GM21786 (cell line): Measurements from ENCODE around the gene HPCAL1.
A peak's percentile ranks its signal among the peaks of the same experiment; 100 is the strongest.
"Not testable (repeated sequence)": the region's sequence is repeated elsewhere in the genome, so short reads cannot be mapped to it uniquely, and the experiment has no call there.

ENCODE experiments used
- ATAC-seq: cut with Tn5 transposase; IDR thresholded peaks from one replicate; pipeline ENCODE4 v1.9.1; 2021; ENCODE audit not compliant: unreplicated experiment

HPCAL1 gene

DNA sequence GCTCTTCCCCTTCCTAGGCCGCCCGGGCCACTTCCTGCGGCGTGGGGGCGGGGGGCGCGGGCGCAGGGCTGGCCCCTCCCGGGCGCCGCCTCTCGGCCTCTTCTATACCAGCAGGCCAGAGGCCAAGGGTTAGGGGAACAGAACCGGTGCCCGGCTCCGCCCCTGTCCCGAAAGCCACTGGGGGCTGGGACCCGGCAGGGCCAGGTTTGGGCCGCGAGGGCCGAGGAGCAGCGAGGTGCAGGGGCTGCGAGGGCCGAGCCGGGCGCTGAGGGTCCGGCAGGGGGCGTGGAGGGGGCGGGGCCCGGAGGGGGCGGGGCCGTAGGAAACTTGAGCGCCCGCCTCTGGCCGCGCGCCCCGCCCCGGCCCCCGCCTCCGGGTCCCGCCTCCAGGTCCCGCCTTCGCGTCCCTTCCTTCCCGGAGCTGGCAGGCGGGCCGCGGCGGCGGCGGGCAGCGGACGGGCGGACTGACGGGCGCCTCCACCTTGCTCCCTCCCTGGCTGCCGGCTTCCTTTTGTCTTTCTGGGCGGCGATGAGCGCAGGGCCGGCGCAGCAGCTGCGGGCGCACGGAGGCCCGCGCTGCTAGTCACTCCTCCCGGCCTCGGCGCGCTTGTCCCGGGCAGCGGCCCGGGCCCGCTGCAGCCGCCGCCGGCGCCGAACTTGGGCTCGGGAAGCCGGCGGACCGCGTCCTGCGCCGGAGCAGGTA is at the start of gene HPCAL1:
HPCAL1 (plus strand) TSS at position 426 of the 702 bp plus-strand sequence. CDS start 116,854 bp downstream, outside the sequence.
- peak; percentile 73 for ATAC-seq

DNA sequence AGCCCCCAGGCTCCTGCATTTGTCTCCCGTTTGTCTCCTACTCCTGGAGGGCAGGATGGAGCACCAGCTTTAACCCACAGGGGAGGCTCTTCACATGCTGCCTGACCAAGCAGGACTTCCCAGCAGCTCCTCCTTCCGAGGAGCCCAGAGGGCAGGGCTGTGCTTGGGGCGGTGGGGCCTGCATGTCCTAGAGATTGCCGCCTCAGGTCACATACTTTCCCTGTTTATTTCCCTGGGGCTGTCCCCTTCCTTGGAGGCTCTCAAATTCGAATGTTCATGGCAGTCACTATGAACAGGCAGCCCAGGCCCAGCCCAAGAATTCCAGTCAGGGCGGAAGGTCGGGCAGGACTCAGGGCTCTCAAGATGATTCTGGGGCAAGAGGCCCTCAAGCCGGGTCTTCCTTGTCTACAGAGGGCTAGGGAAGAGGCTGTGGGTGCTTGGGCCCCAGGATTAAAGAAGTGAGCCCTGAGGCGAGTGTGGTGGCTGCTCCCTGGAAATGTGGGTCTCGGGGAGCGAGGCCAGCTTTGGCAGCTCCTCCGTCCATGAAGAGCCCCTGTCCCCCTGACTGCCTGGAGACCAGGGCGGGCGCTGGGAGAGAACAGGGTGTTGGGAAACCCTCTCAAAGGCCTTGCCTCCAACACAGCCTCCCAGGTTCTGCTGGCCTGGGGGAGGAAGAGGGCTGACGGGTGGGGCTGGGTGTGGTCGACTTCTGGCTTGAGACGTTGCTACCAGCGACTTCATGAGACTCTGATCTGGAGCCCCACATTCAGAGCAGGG is 48.9 kb upstream of the HPCAL1 start:
- no peak for ATAC-seq

DNA sequence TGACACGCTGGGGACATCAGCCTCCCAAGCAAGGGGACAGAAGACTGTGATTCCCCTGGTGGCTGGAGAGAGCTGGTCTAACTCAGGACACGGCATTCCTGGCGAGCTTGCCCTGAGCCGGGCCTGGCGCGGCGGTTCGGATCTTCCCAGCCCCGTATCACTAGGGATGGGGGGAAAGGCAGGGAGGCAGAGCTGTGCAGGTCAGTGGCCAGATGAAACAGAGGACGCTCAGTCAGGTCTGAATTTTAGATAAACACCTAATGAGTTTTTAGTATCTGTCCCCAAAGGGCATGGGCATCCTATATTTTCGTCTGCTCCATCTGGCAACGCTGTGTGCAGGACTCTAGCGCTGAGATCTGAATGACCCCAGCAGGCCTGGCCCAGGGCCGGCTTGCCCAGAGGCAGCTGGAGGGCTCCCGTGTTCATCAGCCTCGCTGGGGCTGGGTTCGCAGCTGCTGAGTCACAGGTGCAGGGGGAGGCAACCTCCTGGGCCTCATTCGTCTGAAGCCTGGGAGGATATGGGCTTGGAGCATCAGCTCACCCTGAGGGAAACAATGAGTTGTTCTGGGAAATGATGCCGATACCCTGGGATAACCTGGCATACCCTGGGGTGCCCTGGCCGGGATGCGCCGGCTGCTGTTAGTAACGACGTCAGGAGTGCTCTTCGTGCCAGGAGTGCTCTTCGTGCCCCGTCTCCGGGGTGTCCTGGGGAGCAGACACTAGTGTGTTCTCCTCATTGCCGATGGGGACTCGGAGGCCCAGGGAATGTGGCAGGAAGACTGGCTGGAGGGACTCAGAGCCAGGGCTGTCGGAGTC is 48.1 kb upstream of the HPCAL1 start:
- no peak for ATAC-seq

DNA sequence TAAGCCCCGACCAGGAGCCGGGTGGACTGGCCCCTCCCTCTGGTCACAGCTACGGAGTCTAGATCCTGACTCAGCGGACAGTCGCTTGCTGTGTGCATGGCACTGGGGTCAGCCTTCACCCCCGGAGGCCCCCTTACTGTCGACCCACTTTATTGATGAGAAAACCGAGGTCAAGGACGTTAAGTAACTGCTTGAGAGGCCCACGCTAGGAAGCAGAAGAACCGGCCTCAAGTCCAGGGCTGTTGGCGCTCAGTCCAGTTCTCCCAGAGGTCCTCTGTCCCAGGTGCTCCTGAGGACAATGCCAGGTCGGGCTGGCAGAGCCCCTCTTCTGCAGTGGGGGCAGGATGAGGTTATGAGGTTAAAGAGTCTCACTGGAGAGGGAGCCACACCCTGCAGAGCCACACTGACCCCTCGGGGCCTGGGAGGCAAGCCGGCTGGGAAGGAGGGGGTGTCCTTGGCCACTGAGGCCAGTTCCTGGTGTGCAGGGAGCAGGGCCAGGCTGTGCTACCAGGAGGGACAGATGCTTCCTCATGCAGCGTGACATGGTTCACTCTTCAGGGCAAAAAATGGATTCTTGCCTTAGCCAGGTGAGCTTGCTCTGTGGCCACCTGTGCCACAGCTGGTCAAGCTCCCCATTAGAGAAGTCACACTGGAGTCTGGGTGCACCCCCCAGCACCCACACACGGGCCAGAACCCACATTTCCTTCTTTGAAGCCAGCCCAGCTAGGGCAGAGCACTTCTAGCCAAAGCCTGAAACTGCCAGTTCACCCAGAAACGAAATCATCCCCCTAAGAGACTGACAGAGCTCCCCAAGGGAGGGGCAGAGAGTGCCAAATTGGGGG is 47.3 kb upstream of the HPCAL1 start:
- ATAC-seq: no peak

DNA sequence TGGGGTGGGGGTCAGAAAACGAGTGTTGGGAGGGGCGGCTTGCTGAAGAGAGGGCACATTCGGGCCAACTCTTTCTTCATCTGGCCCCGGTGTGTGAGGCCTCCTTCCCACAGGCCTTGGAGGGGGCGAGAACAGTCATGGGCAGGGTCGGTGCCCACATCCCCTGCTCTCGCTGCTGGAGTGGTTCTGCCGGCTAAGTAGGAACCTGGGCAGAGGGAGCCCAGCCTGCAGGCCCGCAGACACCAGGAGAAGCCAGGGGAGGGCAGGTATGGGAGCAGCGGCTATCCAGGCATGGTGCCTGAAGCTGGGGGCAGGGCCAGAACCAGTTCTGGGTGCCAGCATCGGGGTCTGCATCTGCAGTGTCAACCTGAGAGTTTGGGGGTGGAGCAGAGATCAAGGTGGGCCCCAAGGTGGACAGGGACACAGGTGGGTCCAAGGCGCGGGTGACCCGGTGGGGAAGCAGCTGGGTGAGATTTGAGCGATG is 46.6 kb upstream of the HPCAL1 start:
- ATAC-seq: no peak

DNA sequence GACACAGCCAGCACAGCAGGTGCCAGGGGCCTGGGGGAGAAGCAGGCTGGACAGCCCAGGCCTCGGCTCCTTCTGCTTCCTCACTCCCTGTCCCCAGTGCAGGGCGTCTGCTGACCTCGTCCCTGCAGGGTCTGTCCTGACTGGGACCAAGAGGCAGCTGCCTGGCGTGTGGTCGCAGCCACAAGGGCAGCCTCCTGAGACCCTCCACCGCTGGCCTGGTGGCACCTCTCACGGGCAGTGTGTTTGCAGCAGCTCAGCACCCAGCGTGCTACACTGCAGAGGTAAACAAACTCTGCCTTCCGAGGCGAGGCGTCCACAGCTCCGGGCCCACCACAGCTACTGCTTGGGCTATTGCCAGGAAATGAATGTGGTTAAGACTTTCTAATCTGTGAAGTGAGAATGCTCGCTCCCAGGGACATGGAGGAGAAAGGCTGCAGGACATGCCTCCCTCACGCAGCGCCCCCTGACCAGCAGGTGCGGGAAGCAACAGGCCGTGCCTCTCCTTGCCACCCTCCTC is 46.1 kb upstream of the HPCAL1 start:
- ATAC-seq: no peak

DNA sequence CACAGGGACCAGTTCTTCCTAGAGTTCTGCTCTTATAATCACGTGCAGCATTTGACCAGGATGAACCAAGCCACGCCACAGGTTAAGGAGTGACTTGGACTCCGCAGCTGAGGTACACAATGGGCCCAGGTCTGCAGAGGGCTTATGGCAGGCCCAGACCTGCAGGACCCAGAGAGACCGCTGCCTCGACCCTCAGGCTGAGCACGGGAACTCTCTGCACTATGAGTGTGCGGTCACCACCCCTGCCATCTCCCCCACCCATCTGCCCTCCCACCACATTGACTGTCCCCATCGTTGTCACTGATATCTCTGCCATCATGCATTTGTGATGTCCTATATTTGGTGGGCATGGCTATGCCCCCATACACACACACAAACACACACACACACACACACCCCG is 45.7 kb upstream of the HPCAL1 start:
- no peak for ATAC-seq

DNA sequence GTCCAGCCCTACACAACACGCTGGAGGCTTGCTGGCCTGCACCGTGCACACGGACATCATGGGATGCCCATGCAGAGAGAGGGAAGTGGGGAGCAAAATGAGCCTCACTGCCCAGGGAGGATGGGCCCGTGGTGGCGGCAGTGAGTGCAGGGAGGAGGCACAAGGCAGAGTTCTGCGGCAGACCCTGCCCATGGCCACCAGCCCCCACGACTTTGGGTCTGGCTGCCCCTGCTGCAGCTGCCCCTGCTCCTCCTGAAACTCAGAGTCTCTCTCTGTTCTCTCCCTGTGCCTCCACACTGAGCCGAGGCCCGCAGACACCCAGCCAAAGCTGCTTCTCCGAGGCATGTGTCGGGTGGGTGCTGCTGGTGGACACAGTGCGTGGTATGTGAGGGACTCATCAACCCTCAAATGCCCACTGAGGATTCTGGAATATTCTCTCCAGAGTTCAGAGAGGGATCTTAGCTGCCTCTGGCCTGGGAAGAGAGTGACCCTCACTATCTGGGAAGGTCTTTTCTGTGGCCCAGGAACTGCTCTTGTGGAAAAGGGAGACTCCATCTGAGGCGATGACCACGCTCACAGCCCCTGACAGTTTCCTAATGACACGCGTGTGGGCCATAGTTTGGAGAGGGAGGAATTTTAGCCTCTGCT is 45.1 kb upstream of the HPCAL1 start:
- no peak for ATAC-seq

DNA sequence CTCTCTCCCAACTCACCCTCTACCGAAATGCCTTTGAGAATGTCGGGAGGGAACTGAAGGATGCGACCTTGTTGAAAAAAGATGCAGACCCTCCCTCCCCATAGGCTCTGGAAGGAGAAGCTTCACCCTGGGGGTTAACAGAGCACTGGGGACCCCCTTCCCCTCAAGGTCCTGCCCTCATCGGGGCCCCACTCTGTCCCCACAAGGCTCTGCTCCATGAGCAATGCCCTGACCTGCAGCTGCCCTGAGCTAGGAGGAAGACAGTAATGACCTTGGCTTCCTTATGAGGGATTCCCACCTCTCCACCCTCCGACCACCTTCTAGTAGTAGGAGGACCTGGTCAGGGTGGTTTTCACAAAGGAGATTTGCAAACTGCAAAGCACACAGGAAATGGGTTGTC is 44.4 kb upstream of the HPCAL1 start:
- no peak for ATAC-seq

DNA sequence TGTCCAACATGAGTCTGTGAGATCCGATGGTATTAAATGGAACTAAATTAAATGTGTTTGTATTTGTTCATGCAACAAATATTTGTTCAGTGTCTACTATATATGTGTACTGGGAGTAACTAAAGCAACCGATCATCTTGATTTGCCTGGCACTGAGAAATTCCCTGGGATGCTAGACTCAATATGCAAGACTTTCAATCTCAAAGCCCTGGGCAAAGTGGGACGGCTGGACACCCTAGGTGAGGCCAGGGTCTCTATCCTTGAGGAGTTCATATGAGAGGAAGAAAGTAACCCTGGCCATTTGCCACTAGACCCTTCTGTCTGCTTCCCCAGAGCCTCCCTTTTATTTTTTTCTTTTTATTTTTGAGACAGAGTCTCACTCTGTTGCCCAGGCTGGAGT is 44.0 kb upstream of the HPCAL1 start:
- ATAC-seq: no peak

DNA sequence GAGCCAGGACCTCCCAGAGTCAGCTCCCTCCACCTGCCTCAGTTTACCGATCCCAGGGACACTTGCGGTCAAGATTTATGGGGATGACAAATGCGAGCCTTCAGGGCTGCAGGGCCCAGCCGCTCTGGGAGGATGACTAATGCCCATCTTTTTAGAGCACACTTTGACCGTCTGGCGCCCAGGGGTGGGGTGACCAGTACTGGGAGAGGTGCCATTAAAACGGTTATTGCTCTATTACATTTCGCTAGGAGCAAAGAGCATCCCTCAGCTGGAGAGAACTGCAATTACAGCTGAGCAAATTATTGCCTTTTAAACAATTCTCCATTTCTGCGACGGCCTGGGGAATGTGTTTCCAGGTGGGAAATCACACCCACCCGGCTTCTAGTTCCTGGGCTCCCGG is 42.6 kb upstream of the HPCAL1 start:
- no peak for ATAC-seq

DNA sequence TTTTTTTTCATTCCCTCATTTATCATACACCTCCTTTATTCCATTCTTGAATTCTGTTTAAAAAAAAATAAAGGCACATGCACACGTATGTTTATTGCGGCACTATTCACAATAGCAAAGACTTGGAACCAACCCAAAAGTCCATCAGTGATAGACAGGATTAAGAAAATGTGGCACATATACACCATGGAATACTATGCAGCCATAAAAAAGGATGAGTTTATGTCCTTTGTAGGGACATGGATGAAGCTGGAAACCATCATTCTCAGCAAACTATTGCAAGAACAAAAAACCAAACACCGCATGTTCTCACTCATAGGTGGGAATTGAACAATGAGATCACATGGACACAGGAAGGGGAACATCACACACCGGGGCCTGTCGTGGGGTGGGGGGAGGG is 39.2 kb upstream of the HPCAL1 start:
- ATAC-seq: not testable (repeated sequence)

DNA sequence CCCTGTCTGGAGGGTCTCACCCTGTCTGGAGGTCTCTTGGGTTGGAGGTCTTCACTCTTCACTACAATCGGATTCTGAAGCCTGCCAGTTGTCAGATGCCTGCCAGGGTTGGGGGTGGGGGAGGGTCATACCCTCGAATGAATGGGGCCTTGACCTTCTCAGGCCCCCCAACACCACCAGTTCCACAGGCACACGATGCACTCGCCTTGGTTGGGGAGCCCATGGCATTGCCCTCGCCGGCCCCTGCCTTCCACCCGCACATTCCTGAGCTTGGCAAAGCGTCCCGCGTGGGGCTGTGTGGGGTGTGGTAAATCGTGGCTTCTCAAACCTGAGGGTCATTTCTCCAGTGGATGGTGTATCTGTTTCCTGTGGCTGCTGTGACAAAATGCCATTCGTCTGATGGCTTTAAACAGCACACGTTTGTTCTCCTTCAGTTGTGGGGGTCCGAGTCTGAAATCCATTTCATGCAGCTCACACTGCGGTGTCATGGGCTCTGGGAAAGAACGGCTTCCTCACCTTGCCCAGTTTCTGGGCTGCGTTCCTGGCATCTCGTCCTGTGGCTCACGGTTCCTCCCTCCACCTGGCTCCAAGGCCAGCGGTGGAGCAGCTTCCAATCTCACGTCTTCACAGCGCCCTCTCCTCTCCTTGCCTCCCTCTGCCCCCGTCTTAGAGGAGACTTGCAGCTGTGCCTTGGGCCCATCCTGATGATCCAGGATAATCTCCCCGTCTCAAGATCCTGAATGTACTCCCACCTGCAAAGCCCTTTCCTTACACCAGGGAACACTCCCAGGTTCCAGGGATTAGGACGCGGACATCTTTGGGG is 38.0 kb upstream of the HPCAL1 start:
- ATAC-seq: no peak

DNA sequence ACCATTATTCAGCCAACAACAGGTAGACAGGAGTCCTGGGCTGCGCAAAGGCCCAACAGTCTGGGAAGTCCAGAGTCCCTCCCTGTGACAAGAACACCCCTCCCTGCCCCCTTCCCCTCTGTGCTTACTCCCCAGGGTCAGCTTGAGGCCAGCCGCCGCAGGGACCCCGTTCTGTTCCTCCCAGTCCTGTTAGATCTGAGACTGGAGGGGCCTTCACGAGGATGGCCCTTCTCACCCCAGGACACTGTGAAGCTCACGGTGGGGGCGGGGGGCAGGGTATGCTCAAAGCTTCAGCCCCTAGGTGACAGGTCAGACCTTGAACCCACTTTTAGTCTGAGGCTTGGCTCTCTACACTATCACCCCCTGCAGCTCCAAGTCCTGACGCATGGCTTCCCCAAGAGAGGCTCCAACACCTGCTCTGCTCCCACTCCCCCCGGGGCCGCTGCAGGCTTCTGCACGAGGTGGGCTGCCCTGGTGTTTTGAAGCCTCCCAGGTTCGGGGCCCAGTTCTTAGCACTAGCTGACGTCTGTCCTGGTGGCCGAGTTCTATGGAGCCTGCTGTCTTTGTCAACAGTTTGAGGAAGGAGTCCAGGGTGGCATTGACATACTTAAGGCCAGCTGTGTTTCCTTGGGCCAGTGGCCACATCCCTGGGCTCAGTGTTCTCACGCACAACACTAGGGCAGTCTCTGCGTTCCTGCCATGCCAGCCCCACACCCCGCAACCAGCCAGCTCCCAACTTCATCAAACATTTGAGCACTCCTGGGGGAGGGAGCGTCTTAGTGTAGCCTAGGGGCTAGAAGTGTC is 37.2 kb upstream of the HPCAL1 start:
- no peak for ATAC-seq

DNA sequence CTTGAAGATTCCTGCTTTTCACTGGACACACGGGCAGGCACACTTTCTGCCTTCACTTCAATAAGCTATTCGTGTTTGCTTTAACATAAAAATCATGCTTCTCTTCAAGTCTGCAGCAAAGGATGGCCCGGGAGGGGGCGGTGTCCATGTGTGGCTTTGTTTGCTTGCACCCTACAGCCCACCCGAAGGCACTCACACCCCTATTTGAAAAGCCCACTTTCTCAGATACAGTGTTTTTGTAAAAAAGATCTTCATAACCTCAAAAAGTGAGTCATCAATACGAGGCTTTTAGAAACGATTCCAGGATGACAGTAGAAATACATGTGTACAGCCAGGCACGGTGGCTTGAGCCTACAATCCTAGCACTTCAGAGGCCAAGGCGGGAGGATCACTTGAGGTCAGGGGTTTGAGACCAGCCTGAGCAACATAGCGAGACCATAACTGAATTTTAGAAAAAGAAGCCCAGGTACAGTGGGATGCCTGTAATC is 36.5 kb upstream of the HPCAL1 start:
- ATAC-seq: no peak

DNA sequence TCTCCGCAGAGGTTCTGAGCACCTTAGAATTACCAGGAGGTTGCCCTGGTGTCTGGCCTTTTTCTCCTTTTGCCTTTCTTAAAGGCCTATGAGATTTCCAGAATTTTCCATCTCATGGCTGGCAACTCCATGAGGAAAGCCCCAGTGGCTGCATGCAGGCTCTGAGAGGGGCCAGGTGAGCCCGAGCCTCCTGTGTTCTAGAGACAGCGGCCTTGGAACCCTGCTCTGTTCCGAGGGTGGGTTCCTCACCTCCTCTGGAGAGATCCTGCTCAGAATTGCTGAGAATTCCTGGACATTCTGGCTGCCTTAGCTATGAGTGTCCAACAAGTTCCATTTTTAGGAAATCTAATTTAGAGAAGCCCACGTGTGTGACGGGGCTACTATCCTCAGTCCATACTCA is 35.7 kb upstream of the HPCAL1 start:
- no peak for ATAC-seq

DNA sequence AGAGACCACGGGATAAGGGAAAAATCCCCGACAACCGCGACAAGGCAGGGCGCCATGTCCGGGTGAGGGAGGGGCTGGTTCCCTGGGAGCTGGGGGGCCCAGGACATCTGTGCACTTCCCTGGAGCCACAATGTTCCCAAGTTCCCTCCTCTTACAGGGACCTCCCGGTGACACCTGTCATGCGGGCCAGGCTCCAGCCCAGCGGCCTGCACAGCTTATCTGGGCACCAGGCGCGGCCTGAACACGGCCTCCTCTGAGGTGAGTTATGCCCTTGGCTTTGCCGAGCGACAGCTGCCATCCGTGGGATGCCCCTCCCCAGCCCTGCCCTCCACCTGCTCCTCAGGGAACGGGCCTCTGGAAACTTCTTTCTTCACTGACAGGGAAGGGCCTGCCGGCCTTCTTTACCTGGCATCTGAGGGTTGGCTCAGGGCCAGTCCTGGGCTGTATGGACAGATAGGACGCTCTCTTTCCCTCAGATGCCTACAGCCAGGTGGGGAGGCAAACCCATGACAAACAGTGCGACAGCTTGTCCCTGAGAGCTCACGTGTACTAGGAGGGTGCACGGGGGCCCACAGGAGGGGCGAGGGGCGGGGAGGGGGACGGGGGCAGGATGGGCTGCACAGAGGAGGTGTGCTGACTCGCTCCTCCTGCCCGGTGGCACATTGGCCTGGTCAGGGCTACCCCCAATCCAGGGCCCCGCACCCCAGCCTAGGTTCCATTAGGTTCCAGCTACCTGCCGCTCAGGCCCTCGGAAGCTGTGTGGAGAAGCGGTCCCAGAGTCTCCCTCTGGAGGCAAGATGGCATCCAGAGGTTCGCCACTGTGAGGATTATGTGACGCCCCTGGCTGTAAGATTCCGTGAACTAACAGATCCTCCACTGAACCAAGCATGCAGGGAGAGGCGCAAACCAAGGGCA is 34.9 kb upstream of the HPCAL1 start:
- no peak for ATAC-seq
